Spleen (tissue), 11 donors: ENCODE data around the gene SLC25A26. TPM values are rescaled to one million over a fixed set of nuclear protein-coding genes. Genes with fewer than 3 reads are reported as not detected.

Experiments
- DNase-seq: peaks from one replicate; pipeline ENCODE4 v3.0.0-alpha.2; 2020
- H3K27ac ChIP-seq, 8 donors: fragments of 200-600 bp; sonication (generic) in 7 of 8; 1 replicate in 4 of 8; 2 replicates in 4 of 8; pipeline versions ENCODE4 v1.5.0 to v1.8.0; 2016 to 2021; ENCODE audit warnings: inconsistent platforms in 4 of 8, mild to moderate bottlenecking in 4 of 8, moderate library complexity in 1 of 8
- H3K27me3 ChIP-seq, 7 donors: fragments of 200-600 bp; sonication (generic) in 6 of 7; replicated peaks in 1 of 7; 1 replicate in 4 of 7; 2 replicates in 3 of 7; pipeline versions ENCODE4 v1.5.0 to v1.8.0; 2016 to 2021; ENCODE audit warnings: inconsistent platforms in 3 of 7, mild to moderate bottlenecking in 1 of 7
- H3K36me3 ChIP-seq, 6 donors: fragments of 200-600 bp; sonication (generic) in 5 of 6; 1 replicate in 4 of 6; 2 replicates in 2 of 6; pipeline versions ENCODE4 v1.5.0 to v1.8.0; 2016 to 2021; ENCODE audit warnings: inconsistent platforms in 2 of 6
- H3K4me1 ChIP-seq, 6 donors: fragments of 200-600 bp; sonication (generic) in 5 of 6; 1 replicate in 3 of 6; 2 replicates in 3 of 6; pipeline versions ENCODE4 v1.5.0 to v1.8.0; 2016 to 2021; ENCODE audit warnings: inconsistent platforms in 3 of 6
- H3K4me3 ChIP-seq, 8 donors: fragments of 200-600 bp; sonication (generic) in 7 of 8; 1 replicate in 4 of 8; 2 replicates in 4 of 8; pipeline versions ENCODE4 v1.5.0 to v1.8.0; 2016 to 2021; ENCODE audit warnings: inconsistent platforms in 4 of 8, mild to moderate bottlenecking in 4 of 8, moderate library complexity in 2 of 8
- H3K9me3 ChIP-seq, 8 donors: fragments of 200-600 bp; sonication (generic) in 7 of 8; 1 replicate in 4 of 8; 2 replicates in 4 of 8; pipeline versions ENCODE4 v1.5.0 to v1.8.0; 2016 to 2021; ENCODE audit warnings: inconsistent platforms in 4 of 8
- POLR2A ChIP-seq, 3 donors: fragments of 450-650 bp; IDR thresholded peaks; one replicate each; pipeline ENCODE4 v1.5.1; 2017; ENCODE audit warnings: antibody characterized with exemption in 3 of 3, mild to moderate bottlenecking in 1 of 3
- POLR2AphosphoS5 ChIP-seq, 3 donors: sonication (generic); formaldehyde crosslinking; IDR thresholded peaks; one replicate each; pipeline ENCODE4 v1.5.1; 2017; ENCODE audit warnings: antibody characterized with exemption in 3 of 3
- WGBS, 5 donors: extraction: QIAGEN DNeasy Blood & Tissue Kit in 3 of 5; methylation state at CpG; one replicate each; pipeline versions ENCODE4 v1.1.5 to v1.1.7; 2013 to 2018; 5-methylcytosine and 5-hydroxymethylcytosine counted together
- intact Hi-C: fragments of 100-400 bp; cut with DNase I; formaldehyde crosslinking; loops from one replicate; pipeline ENCODE4 v1.15.0; 2023; ENCODE audit warnings: low total_unique reads
- polyA plus RNA-seq, 3 donors: library from polyadenylated mRNA; stranded (reverse); fragments of 200-250 nt; gene quantifications; one replicate each; pipeline ENCODE4 v1.2.1, GENCODE V29; 2013
- total RNA-seq, 7 donors: library from RNA; depleted of rRNA in 3 of 7; stranded (reverse); fragments of >200 nt in 3 of 7; fragmentation: NEBNext Ultra II Directional in 4 of 7; extraction: Animal tissue kit (Norgen Biotek cat#: 25700) in 4 of 7; gene quantifications; one replicate each; pipeline versions ENCODE4 v1.1.0 to v1.2.1, GENCODE V29; 2016 to 2021
- TF ChIP-seq, protein P1 (sequence below), 11 experiments: fragments of 200-600 bp in 7 of 11; fragments of 450-650 bp in 4 of 11; sonication (generic) in 4 of 11; IDR thresholded peaks in 8 of 11; conservative IDR thresholded peaks in 3 of 11; 1 replicate in 7 of 11; 2 replicates in 4 of 11; pipeline versions ENCODE4 v1.4.0 to v1.8.0; 2016 to 2021; ENCODE audit warnings: antibody characterized with exemption in 11 of 11, inconsistent platforms in 4 of 11, mild to moderate bottlenecking in 1 of 11
- donor health status: healthy with polysubstance abuse.
- donor health status: DM: no; HTN: no; CAD: no; lungs with moderate emphysema.
- donor health status: DM: no; HTN: no; CAD: no.
- donor health status: Bipolar disorder and iron deficiency.
- donor health status: healthy.
- donor health status: DM: no; HTN: no; CAD: no.
- donor health status: DM: yes; HTN: yes; CAD: no.

Gene SLC25A26
- total and polyA plus RNA-seq, 10 donors, result 14.9 to 20.9 (median 16.0) TPM

DNA sequence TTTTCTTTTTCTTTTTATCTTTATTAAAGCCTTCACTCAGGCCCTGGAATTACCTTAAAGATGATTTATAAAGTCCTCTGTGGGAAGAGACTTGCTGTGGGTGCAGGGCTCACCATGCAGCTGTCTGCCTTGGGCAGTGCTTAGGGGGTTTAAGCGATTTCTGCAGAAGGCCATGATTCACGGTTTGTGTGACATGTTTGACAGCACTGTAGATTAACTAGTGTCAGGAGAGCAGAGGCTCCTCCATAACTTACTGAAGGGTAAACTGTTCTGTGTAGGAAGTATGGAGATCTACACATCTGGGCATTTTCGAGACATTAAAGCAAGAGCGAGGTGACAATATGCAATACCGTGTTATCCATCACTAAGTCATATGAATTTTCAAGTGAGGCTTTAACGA is 142.3 kb downstream of the SLC25A26 start:
- H3K9me3 ChIP-seq, result no peaks in the 10 kb centered on the region
- WGBS, 5 donors, result 85 to 97% (median 95%) methylated on average over 6 of the region's 6 CpGs
- H3K36me3 ChIP-seq, result peaks cover 0 to under 1% (median 0%) of the 10 kb centered on the region in 6 donors
- TF ChIP-seq POLR2A (IDR thresholded peaks at IDR 0.05) (no peak), POLR2AphosphoS5 (IDR thresholded peaks at IDR 0.05) (no peak)
- TF ChIP-seq, protein P1, sequence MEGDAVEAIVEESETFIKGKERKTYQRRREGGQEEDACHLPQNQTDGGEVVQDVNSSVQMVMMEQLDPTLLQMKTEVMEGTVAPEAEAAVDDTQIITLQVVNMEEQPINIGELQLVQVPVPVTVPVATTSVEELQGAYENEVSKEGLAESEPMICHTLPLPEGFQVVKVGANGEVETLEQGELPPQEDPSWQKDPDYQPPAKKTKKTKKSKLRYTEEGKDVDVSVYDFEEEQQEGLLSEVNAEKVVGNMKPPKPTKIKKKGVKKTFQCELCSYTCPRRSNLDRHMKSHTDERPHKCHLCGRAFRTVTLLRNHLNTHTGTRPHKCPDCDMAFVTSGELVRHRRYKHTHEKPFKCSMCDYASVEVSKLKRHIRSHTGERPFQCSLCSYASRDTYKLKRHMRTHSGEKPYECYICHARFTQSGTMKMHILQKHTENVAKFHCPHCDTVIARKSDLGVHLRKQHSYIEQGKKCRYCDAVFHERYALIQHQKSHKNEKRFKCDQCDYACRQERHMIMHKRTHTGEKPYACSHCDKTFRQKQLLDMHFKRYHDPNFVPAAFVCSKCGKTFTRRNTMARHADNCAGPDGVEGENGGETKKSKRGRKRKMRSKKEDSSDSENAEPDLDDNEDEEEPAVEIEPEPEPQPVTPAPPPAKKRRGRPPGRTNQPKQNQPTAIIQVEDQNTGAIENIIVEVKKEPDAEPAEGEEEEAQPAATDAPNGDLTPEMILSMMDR (IDR thresholded peaks at IDR 0.05 in 8 of 11, conservative IDR thresholded peaks at IDR 0.05 in 3 of 11), result no peak
- no peaks in the 10 kb centered on the region for H3K27me3 ChIP-seq
- no peak overlapping the region for H3K4me3 ChIP-seq
- no peaks in the 10 kb centered on the region for H3K4me1 ChIP-seq
- no peak for DNase-seq
- H3K27ac ChIP-seq, result no peak overlapping the region
- intact Hi-C loops, result no loop called here

DNA sequence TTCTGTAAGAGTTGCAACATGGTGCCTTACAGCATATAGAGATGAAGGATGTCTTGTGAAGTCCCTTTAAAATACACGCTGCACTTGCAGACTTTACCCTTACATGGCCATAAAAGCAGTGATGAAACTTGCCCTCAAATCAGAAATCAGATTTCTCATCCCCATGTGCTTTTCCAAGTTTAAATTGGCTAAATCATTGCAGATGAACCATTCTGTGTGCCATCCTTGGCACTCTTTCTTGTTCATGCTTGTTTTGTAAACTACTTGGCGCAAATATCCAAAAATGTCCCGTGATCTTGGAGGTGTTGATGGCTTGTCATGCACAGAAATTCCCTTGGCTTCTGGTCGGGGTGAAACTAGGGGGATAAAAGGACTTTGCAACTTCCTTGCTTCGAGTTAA is 144.3 kb downstream of the SLC25A26 start:
- Histone ChIP-seq H3K4me3 (no peak overlapping the region), H3K36me3 (peaks cover 0 to 15% (median 0%) of the 10 kb centered on the region in 6 donors), H3K9me3 (no peaks in the 10 kb centered on the region), H3K4me1 (no peaks in the 10 kb centered on the region), H3K27ac (no peak overlapping the region), H3K27me3 (no peaks in the 10 kb centered on the region)
- DNase-seq, result no peak
- 88 to 95% (median 92%) methylated on average over 5 of the region's 5 CpGs for WGBS, 5 donors
- TF ChIP-seq POLR2AphosphoS5 (IDR thresholded peaks at IDR 0.05), result no peak
- TF ChIP-seq, protein P1 (IDR thresholded peaks at IDR 0.05 in 8 of 11, conservative IDR thresholded peaks at IDR 0.05 in 3 of 11), result no peak
- no peak for TF ChIP-seq POLR2A (IDR thresholded peaks at IDR 0.05)
- intact Hi-C loops, result no loop called here

DNA sequence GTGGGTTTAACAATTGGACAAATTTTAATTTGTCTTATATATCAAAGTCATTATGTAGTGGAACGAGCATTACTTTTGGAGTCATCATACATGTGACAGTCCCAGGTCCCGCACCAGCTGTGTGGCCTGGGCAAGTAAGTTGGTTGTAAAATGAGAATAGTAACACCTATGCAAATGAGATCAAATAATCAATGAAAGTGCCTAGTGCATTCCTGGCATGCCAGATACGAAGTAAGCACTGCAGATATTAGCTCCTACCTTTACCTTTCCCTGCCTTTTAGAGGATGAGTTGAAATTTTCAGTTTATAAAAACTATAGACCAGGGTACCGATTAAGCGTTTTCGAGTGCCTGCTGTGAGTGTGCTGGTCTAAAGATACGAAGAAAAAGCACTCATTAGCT is 145.9 kb downstream of the SLC25A26 start:
- TF ChIP-seq POLR2AphosphoS5 (IDR thresholded peaks at IDR 0.05) (no peak), POLR2A (IDR thresholded peaks at IDR 0.05) (no peak)
- TF ChIP-seq, protein P1 (IDR thresholded peaks at IDR 0.05 in 8 of 11, conservative IDR thresholded peaks at IDR 0.05 in 3 of 11), result no peak
- intact Hi-C loops, result no loop called here
- DNase-seq, result no peak
- WGBS, 5 donors, result 95 to 98% (median 97%) methylated on average over 7 of the region's 7 CpGs
- Histone ChIP-seq H3K9me3 (no peaks in the 10 kb centered on the region), H3K4me3 (no peak overlapping the region), H3K4me1 (no peaks in the 10 kb centered on the region), H3K27me3 (no peaks in the 10 kb centered on the region), H3K36me3 (peaks cover 0 to 27% (median 0%) of the 10 kb centered on the region in 6 donors), H3K27ac (no peak overlapping the region)

DNA sequence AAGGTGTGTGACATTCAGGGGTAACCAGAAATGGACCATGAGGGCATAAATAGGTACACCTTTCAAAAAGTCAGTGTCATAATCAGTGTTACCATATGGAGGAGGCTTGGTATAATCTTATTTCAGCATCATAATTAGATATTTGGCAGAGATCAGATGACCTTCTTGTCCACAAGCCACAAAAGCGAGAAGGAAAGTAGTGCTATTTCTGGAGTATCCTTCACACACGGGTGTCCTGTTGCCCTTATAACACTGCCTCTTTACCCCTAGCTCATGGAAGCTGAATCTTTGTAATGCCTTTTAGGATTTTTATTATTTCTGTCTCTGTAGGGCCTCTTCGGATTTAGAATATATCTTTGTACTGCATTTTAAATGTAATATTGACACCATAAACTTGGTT is 147.2 kb downstream of the SLC25A26 start:
- no peak for DNase-seq
- no peak overlapping the region for H3K4me3 ChIP-seq
- 80 to 87% (median 82%) methylated on average over 3 of the region's 3 CpGs for WGBS, 5 donors
- H3K4me1 ChIP-seq, result no peaks in the 10 kb centered on the region
- peaks cover 0 to 36% (median 0%) of the 10 kb centered on the region in 6 donors for H3K36me3 ChIP-seq
- intact Hi-C loops, result no loop called here
- H3K9me3 ChIP-seq, result no peaks in the 10 kb centered on the region
- TF ChIP-seq POLR2AphosphoS5 (IDR thresholded peaks at IDR 0.05) (no peak), POLR2A (IDR thresholded peaks at IDR 0.05) (no peak)
- TF ChIP-seq, protein P1 (IDR thresholded peaks at IDR 0.05 in 8 of 11, conservative IDR thresholded peaks at IDR 0.05 in 3 of 11), result no peak
- H3K27ac ChIP-seq, result no peak overlapping the region
- no peaks in the 10 kb centered on the region for H3K27me3 ChIP-seq
